Measurements from ENCODE around the gene PLEKHF1.
A peak's percentile ranks its signal among the peaks of the same experiment; 100 is the strongest.

PLEKHF1 gene, protein sequence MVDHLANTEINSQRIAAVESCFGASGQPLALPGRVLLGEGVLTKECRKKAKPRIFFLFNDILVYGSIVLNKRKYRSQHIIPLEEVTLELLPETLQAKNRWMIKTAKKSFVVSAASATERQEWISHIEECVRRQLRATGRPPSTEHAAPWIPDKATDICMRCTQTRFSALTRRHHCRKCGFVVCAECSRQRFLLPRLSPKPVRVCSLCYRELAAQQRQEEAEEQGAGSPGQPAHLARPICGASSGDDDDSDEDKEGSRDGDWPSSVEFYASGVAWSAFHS

DNA sequence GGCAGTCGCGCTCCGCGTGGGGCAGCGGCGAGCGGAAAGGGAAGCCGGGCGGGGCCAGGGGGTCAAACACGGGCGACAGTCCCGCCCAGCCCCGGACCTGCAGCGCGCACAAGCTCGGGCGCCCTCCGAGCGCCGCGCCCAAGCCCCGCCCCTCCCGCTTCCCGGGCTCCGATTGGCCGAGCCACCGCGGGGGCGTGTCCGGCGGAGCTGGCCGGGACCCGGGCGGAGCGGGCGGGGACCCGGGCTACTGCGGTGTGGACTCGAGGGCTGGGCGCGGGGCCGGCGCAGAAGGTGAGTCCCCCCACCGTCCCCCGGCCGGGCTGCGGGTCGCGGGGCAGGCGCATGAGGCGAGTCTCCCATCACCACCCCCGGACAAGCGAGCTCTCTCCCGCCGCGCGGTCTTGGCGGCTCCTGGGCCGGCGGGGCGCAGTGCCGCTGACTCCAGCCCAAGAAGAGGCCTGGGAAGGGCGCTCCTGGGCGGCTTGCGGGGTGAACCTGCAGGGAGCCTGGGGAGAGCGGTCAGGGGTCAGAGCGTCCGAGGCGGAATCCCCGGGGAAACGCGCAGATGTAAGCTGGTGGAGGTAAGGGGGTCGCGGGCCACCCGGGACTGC lies at the start of gene PLEKHF1:
Gene PLEKHF1 (plus strand): TSS at position 247 of the 611 bp plus-strand sequence. CDS start 8,379 bp downstream, outside the sequence.
- no peaks in the 10 kb centered on the region for H3K79me2 ChIP-seq (ENCODE audit: control insufficient read depth, low read length)
- H3K4me1 ChIP-seq (ENCODE audit: control insufficient read depth, low read length) = peaks cover 33% of the 10 kb centered on the region
- no peak for TF ChIP-seq EZH2phosphoT487 (IDR thresholded peaks at IDR 0.05; ENCODE audit: borderline replicate concordance, low read length)
- TF ChIP-seq, protein P1, sequence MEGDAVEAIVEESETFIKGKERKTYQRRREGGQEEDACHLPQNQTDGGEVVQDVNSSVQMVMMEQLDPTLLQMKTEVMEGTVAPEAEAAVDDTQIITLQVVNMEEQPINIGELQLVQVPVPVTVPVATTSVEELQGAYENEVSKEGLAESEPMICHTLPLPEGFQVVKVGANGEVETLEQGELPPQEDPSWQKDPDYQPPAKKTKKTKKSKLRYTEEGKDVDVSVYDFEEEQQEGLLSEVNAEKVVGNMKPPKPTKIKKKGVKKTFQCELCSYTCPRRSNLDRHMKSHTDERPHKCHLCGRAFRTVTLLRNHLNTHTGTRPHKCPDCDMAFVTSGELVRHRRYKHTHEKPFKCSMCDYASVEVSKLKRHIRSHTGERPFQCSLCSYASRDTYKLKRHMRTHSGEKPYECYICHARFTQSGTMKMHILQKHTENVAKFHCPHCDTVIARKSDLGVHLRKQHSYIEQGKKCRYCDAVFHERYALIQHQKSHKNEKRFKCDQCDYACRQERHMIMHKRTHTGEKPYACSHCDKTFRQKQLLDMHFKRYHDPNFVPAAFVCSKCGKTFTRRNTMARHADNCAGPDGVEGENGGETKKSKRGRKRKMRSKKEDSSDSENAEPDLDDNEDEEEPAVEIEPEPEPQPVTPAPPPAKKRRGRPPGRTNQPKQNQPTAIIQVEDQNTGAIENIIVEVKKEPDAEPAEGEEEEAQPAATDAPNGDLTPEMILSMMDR (IDR thresholded peaks at IDR 0.05; ENCODE audit: low read depth, low read length, poor library complexity, severe bottlenecking) = no peak
- no peaks in the 10 kb centered on the region for H3K9me2 ChIP-seq (replicated peaks; ENCODE audit: control insufficient read depth, low read length)
- H3K9me3 ChIP-seq (ENCODE audit: control insufficient read depth, insufficient read depth, low read length) = no peaks in the 10 kb centered on the region
- no peaks in the 10 kb centered on the region for H4K20me1 ChIP-seq (ENCODE audit: control insufficient read depth, insufficient read depth, low read depth, low read length)
- H3K27ac ChIP-seq (ENCODE audit: low read depth, low read length) = no peak within 1 kb of the TSS
- no peaks in the 10 kb centered on the region for H3F3A ChIP-seq (ENCODE audit: control insufficient read depth, insufficient read depth)
- H3K36me3 ChIP-seq (ENCODE audit: control insufficient read depth, low read length) = no peaks in the 10 kb centered on the region
- peaks cover 36% of the 10 kb centered on the region for H3K27me3 ChIP-seq (ENCODE audit: control insufficient read depth, low read length)
- peak within 1 kb of the TSS; percentile 97 for H3K4me2 ChIP-seq (ENCODE audit: low read length)
- H3K4me3 ChIP-seq (ENCODE audit: low read length) = peak within 1 kb of the TSS; percentile 81

DNA sequence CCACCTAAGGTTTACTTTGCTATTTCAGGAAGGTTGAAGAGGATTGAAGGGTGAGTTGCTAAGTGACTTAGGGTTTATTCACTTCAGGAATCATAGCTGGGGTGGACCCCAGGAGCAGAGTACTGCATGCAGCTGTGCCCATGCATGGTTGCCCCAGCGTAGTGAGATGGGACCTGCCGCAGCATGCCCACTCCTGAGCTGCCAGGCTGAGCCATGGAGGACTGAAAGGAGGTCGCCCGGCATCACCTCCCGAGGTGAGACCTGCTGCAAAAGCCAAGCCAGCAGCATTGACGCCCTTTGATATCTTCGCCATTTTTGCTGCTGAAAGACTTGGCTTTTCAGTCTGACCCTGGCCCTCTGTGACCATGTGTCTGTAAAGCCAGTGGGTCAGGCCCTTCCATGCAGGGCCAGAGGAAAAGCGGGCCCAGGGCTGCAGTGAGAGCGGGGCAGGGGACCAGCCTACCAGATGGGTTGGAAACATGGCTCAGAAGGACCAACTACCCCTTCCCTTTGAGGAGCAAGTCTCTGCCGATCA lies 49.3 kb upstream of the PLEKHF1 start:
- H3K9me2 ChIP-seq (replicated peaks; ENCODE audit: control insufficient read depth, low read length) = no peaks in the 10 kb centered on the region
- no peak overlapping the region for H3K4me2 ChIP-seq (ENCODE audit: low read length)

DNA sequence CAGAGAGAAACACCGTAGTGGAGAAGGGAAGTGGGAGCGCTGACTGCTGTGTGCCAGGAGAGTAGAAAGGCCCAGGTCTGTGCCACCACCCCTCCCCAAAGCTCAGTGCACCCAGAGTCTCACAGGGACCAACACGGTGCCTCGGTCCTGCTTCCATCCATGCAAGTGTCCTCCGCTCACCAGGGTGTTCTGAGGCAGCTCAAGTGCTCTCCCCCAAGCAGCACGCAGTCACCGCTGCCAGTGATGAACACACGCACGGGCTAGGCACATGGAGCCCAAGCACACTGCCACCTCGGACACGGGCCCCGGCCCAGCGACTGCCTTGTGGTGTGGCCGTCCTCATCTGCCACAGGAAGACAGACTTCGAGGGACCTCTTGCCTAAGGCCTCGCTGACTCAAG lies 48.7 kb upstream of the PLEKHF1 start:
- Histone ChIP-seq H3K79me2 (ENCODE audit: control insufficient read depth, low read length) (no peaks in the 10 kb centered on the region), H3K36me3 (ENCODE audit: control insufficient read depth, low read length) (peaks cover 44% of the 10 kb centered on the region), H3K9me2 (replicated peaks; ENCODE audit: control insufficient read depth, low read length) (no peaks in the 10 kb centered on the region), H3K4me2 (ENCODE audit: low read length) (no peak overlapping the region), H3K27ac (ENCODE audit: low read depth, low read length) (no peak overlapping the region), H3K4me1 (ENCODE audit: control insufficient read depth, low read length) (no peaks in the 10 kb centered on the region; the same call in 1 of the 2 replicates), H4K20me1 (ENCODE audit: control insufficient read depth, insufficient read depth, low read depth, low read length) (no peaks in the 10 kb centered on the region), H3K4me3 (ENCODE audit: low read length) (no peak overlapping the region), H3K27me3 (ENCODE audit: control insufficient read depth, low read length) (0 out of 2 replicates have a peak, but pooled peaks cover 3% of the 10 kb centered on the region), H3F3A (ENCODE audit: control insufficient read depth, insufficient read depth) (no peaks in the 10 kb centered on the region), H3K9me3 (ENCODE audit: control insufficient read depth, insufficient read depth, low read length) (no peaks in the 10 kb centered on the region)
- TF ChIP-seq EZH2phosphoT487 (IDR thresholded peaks at IDR 0.05; ENCODE audit: borderline replicate concordance, low read length) = no peak
- TF ChIP-seq, protein P1 (IDR thresholded peaks at IDR 0.05; ENCODE audit: low read depth, low read length, poor library complexity, severe bottlenecking) = no peak

More for the DNA sequence above, 49.3 kb upstream of the PLEKHF1 start:
- Histone ChIP-seq H4K20me1 (ENCODE audit: control insufficient read depth, insufficient read depth, low read depth, low read length) (no peaks in the 10 kb centered on the region), H3K27me3 (ENCODE audit: control insufficient read depth, low read length) (no peaks in the 10 kb centered on the region), H3K9me3 (ENCODE audit: control insufficient read depth, insufficient read depth, low read length) (no peaks in the 10 kb centered on the region), H3K27ac (ENCODE audit: low read depth, low read length) (no peak overlapping the region), H3F3A (ENCODE audit: control insufficient read depth, insufficient read depth) (no peaks in the 10 kb centered on the region), H3K79me2 (ENCODE audit: control insufficient read depth, low read length) (no peaks in the 10 kb centered on the region), H3K36me3 (ENCODE audit: control insufficient read depth, low read length) (peaks cover 50% of the 10 kb centered on the region), H3K4me3 (ENCODE audit: low read length) (no peak overlapping the region), H3K4me1 (ENCODE audit: control insufficient read depth, low read length) (peaks cover 6% of the 10 kb centered on the region)
- TF ChIP-seq, protein P1 (IDR thresholded peaks at IDR 0.05; ENCODE audit: low read depth, low read length, poor library complexity, severe bottlenecking) = no peak
- no peak for TF ChIP-seq EZH2phosphoT487 (IDR thresholded peaks at IDR 0.05; ENCODE audit: borderline replicate concordance, low read length)

Data from DOHH2 (cell line).